ENCODE measurements around the gene CEP295NL. TPM values are rescaled to one million over a fixed set of nuclear protein-coding genes. Genes with fewer than 3 reads are reported as not detected.

The CEP295NL gene
- total RNA-seq, 1 donor from 2014 or later = 0.55 TPM

- Histone ChIP-seq H3K27me3 (ENCODE audit: low read depth) (no peaks in the 10 kb centered on the region), H3K9me3 (replicated peaks) (no peaks in the 10 kb centered on the region), H3K4me1 (peaks cover 66% of the 10 kb centered on the region), H3K27ac (replicated peaks) (peak within 1 kb of the TSS; percentile 96), H3K36me3 (no peaks in the 10 kb centered on the region), H3K4me3 (peak within 1 kb of the TSS; percentile 87)
- DNase-seq = peak; percentile 93
- intact Hi-C loops (cut with micrococcal nuclease) = loop anchor here (10.0 kb wide), 1 partner anchor 60 kb away; no protein-coding TSS in a partner anchor
- peak; percentile 58 for TF ChIP-seq CTCF (IDR thresholded peaks at IDR 0.05; ENCODE audit: borderline replicate concordance)
These were observed 22.2 kb upstream of the CEP295NL start, which contains the start of gene TIMP2 for GRCh38 chr17:78925234-78925633. TSS of gene TIMP2 (minus strand) at chr17:78925387. CDS start at chr17:78925088, 299 bp downstream.

DNA sequence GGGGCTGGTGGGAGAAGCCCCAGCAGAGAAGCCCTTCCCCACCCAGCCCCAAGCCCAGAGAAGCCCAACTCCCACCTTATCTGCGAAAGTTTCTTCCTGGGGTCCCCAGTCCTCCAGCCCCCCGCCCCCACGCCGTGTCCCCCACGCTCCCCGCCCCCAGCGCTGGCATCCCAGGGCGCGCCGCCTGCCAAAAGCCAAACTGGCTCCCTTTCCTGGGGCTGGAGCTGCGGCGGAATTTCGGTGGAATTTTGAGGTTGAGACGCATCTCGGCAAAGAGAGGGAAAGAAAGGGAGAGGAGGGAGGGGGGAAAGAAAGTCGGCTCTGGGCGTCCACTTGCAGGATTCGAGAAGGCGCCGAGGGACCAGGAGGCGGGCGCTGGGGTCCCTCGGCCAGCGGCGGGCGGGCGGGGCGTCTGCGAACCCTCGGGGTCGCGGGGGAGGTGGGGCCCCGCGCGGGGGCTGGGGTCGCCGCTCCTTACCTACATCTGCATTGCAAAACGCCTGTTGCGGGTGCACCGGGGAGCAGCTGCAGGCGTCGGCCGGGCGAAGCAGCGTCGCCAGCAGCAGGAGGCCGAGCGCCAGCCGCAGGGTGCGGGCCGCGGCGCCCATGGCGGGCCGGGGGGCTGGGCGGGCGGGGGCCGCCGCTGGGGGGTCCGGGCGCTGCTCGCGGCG lies 21.6 kb upstream of the CEP295NL start:
- Histone ChIP-seq H3K9me3 (replicated peaks) (no peaks in the 10 kb centered on the region), H3K27me3 (ENCODE audit: low read depth) (no peaks in the 10 kb centered on the region), H3K4me3 (peak overlapping the region; percentile 87), H3K4me1 (peaks cover 66% of the 10 kb centered on the region), H3K36me3 (no peaks in the 10 kb centered on the region), H3K27ac (replicated peaks) (peak overlapping the region; percentile 96)
- DNase-seq = no peak
- no peak for TF ChIP-seq CTCF (IDR thresholded peaks at IDR 0.05; ENCODE audit: borderline replicate concordance)
- intact Hi-C loops (cut with micrococcal nuclease) = loop anchor here (10.0 kb wide), 1 partner anchor 60 kb away; no protein-coding TSS in a partner anchor

DNA sequence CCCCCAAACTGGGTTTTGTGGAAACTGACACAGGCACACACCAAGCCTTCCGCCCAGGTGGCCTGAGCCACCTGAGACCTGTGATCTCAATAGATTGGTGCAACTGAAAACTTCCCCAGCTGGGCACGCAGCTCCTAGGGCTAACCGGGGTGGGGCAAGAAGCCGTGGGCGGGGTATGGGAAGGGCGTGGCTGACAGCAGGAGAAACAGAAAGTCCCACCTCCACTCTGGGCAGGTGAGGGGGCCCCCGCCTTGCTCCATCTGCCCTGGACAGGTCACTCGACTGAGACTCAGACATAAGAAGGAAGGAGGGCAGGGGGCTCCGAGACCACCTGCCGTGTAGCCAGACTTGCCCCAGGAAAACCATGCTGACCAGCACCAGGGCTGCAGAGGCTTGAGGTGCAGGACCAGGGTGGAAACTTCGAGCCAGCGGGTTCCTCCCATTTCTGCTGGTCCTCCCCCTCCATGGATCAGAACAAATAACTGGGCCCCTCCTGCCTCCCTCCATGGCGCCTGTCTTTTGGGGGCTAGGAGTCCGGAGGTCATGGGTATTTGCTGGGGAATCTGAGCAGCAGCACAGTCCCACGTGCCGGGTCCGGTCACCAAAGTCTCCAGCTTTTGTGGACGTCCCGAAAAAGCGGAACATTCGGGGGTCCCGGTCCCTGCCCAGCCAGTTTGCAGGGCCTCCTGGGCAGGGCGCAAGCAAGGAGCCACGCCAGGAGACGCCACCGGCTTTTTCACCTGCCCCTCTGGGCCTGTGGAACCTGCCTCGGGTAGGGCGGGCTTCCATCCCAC lies 20.9 kb upstream of the CEP295NL start:
- Histone ChIP-seq H3K36me3 (no peaks in the 10 kb centered on the region), H3K4me1 (peaks cover 70% of the 10 kb centered on the region), H3K27me3 (ENCODE audit: low read depth) (no peaks in the 10 kb centered on the region), H3K9me3 (replicated peaks) (no peaks in the 10 kb centered on the region), H3K4me3 (peak overlapping the region; percentile 87), H3K27ac (replicated peaks) (peak overlapping the region; percentile 96)
- DNase-seq = peak; percentile 61
- intact Hi-C loops (cut with micrococcal nuclease) = loop anchor here (10.0 kb wide), 1 partner anchor 59 kb away; no protein-coding TSS in a partner anchor
- no peak for TF ChIP-seq CTCF (IDR thresholded peaks at IDR 0.05; ENCODE audit: borderline replicate concordance)

- H3K4me1 ChIP-seq = peaks cover 79% of the 10 kb centered on the region
- H3K27me3 ChIP-seq (ENCODE audit: low read depth) = no peaks in the 10 kb centered on the region
- peak overlapping the region; percentile 87 for H3K4me3 ChIP-seq
- H3K27ac ChIP-seq (replicated peaks) = peak overlapping the region; percentile 96
- TF ChIP-seq CTCF (IDR thresholded peaks at IDR 0.05; ENCODE audit: borderline replicate concordance) = no peak
- intact Hi-C loops (cut with micrococcal nuclease) = loop anchor here (10.0 kb wide), 1 partner anchor 58 kb away; no protein-coding TSS in a partner anchor
- no peaks in the 10 kb centered on the region for H3K9me3 ChIP-seq (replicated peaks)
- H3K36me3 ChIP-seq = no peaks in the 10 kb centered on the region
- no peak for DNase-seq
These were observed 20.0 kb upstream of the CEP295NL start for GRCh38 chr17:78922816-78923498.

GRCh38 chr17:78921437-78921971 lies 18.5 kb upstream of the CEP295NL start:
- intact Hi-C loops (cut with micrococcal nuclease) = loop anchor here (10.0 kb wide), 1 partner anchor 57 kb away; no protein-coding TSS in a partner anchor
- H3K27ac ChIP-seq (replicated peaks) = peak overlapping the region; percentile 96
- DNase-seq = peak; percentile 62
- no peaks in the 10 kb centered on the region for H3K27me3 ChIP-seq (ENCODE audit: low read depth)
- no peak for TF ChIP-seq CTCF (IDR thresholded peaks at IDR 0.05; ENCODE audit: borderline replicate concordance)
- H3K4me3 ChIP-seq = peak overlapping the region; percentile 87
- H3K4me1 ChIP-seq = peaks cover 92% of the 10 kb centered on the region
- H3K36me3 ChIP-seq = no peaks in the 10 kb centered on the region
- no peaks in the 10 kb centered on the region for H3K9me3 ChIP-seq (replicated peaks)

Data from left ventricle myocardium inferior (tissue), 1 donor.